Measurements from ENCODE around the gene HOMER2.
"Not testable (repeated sequence)": the region's sequence is repeated elsewhere in the genome, so short reads cannot be mapped to it uniquely, and the experiment has no call there.

HOMER2 gene

DNA sequence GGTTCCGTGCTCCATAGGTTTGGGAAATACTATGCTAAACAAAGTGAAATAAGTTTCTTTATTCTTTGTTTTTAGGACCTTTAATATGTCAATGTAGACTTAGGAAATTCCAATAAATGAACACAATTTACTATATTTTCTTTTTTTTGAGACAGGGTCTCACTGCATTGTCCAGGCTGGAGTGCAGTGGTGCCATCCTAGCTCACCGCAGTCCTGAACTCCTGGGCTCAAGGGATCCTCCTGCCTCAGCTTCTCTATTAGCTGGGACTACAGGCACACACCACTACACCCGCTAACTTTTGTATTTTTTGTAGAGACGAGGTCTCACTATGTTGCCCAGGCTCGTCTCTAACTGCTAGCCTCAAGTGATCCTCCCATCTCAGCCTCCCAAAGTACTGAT, 12.4 kb upstream of the HOMER2 start:
- DNase-seq (ENCODE audit: low read depth in 2 of 2), result no peak

DNA sequence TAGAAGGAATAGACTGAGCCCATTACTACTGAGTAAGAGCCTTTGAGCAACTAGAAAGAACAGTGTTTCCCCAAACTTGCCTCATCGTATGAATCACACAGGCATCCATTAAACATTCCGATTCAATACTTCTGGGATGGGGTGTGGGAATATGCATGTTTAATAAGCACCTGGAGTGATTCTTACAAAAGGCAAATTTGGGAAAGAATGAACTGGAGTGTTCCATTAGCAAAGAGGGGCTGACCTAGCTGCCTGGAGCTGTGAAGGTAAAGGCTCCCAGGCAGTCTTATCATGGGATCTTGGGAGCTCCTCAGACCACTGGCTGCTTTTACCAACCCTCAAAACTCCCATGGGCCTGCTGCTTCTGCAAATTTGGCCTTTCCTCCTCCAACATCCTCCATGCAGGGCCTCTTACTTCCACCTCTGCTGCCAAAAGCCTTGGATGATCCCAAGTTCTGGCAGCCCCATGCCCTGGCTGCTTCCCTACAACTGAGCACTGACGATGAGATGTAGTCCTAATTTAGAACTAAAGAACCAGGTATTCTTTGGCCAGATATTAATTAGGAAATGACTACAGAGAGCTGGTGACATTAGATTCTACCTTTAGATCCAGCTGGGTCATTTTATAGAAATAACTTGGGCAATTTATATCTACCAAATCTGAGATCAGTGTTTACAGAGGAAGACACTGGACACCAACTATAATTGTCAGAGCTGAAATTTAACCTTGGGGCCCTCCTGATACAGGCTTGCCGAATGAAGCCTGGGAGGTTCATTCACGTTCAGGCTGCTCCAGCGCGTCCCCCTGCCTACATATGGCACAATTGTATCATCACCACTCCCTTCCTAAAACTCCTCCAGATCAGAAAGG, 11.2 kb upstream of the HOMER2 start:
- DNase-seq (ENCODE audit: low read depth in 2 of 2), result no peak

GRCh38 chr15:82960766-82961165, 8.2 kb upstream of the HOMER2 start:
- DNase-seq (ENCODE audit: low read depth in 2 of 2), result no peak

DNA sequence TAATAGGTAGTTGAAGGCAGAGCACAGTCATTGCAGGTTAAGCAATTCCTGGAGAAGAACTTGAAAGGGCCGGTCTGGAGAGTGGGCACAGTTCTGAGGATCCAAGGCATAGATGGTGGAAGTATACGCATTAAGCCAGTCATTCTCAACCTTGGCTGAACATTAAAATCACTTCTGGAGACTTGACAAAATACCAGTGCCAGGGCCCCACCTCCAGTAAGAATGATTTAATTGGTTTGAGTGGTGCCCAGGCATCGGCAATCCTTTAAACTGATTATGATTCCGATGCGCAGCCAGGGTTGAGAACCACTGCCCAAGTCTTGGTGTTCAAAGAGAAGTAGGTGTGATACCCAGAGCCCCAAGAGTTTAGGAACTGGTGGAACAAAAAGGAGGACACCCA, 6.9 kb upstream of the HOMER2 start:
- DNase-seq (ENCODE audit: low read depth in 2 of 2), result no peak

- DNase-seq (ENCODE audit: low read depth in 2 of 2), result no peak
Observed at GRCh38 chr15:82958638-82959037, 6.1 kb upstream of the HOMER2 start.

DNA sequence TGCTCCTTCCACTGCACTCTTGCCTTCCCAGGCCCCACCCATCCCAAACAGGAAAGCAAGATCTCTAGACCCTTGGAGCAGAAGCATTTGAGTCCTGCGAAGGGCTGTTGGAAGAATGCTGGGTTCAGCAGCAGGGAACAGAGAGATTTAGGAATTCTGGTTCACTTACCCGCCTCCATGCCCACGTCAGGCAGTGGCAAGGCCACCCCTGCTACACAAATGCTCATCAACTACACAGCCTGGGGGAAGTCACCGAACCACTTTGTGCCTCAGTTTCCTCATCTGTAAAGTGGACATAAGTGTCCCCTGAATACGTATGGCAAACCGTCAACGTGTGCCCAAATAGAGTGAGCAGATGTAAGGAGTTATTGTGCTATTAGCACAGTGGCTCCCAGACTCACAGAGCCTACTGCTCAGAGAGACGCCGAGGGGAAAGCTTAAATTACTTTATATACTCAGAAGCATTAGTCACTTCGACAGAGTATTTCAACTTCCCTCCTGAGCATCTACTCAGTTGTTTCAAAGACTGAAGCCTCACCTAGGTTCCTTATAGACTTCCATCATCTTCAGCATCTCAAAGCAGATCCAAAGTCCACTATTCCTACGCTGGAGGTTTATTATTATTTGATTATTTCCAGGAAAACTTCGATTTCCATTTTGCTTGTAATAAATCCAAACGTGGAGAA, 905 bp downstream of the HOMER2 start:
- DNase-seq (ENCODE audit: low read depth in 2 of 2), result no peak

- DNase-seq (ENCODE audit: low read depth in 2 of 2), result peak in 1 of 2 donors; percentile 2
Observed at GRCh38 chr15:82950746-82951370, 1.7 kb downstream of the HOMER2 start.

- no peak for DNase-seq (ENCODE audit: low read depth in 2 of 2)
Observed at GRCh38 chr15:82950295-82950694, 2.2 kb downstream of the HOMER2 start.

DNA sequence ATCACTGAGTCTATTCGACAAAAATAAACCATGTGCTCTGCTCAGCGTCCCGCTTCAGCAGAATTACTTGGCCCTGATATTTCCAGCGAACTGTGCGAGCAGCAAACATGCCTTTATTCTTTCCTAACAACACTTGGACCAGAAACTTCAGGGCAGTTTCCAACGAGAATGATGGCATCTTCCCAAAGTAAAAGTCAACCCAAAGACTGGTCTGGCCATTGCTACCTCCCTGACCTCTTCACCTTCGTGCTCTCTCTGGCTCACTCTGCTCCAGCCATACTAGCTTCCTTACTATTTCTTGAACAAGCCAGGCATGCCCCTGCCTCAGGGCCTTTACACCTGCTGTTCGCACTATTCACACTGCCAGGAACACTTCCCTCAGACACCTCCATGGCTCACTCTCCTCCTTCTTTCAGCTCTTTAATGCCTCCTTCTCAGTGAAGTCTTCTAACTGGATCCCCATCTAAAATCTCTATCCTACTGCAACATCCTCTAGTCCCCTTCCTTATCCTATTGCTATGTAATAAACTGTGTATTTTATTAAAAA, 6.3 kb downstream of the HOMER2 start:
- no peak for DNase-seq (ENCODE audit: low read depth in 2 of 2)

DNA sequence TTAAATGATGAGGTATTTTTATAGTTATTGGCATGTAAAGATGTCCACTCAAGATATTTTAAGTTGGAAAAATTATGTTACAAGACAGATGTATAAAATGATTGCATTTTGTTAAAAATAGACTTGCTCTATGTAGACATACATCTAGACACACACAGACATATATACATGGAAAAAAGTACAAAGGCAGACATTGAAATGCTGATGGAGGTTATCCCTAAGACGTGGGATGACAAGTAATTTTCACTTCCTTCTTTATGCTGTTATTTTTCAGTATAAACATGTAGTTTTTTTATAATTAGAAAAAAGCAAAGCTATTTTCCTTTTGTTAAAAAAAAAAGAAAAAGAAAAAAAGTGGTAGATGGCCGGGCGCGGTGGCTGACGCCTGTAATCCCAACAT, 7.2 kb downstream of the HOMER2 start:
- DNase-seq (ENCODE audit: low read depth in 2 of 2), result no peak

- no peak for DNase-seq (ENCODE audit: low read depth in 2 of 2)
Observed at GRCh38 chr15:82944821-82945220, 7.7 kb downstream of the HOMER2 start.

- no peak for DNase-seq (ENCODE audit: low read depth in 2 of 2)
Observed at GRCh38 chr15:82944056-82944455, 8.5 kb downstream of the HOMER2 start.

DNA sequence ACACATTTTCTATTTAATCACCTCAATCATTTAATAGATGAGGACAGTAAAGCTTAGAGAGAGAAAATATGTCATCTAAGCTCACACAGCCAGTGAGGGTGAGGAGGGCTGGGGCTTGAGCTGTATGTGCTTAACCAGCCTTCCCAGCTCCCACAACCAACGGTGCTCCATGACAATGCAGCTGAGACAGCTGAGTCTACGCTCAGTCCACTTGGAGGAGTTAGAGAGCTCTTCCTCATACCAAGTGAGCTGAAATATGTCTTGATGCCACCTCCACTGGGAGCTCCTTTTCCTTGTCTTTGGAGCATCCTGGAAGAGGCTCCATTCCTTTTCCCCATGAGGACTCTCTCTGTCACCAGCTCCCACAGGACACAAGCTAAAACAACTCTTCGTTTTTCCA, 9.3 kb downstream of the HOMER2 start:
- no peak for DNase-seq (ENCODE audit: low read depth in 2 of 2)

- DNase-seq (ENCODE audit: low read depth in 2 of 2), result no peak
Observed at GRCh38 chr15:82942691-82943090, 9.8 kb downstream of the HOMER2 start.

GRCh38 chr15:82939678-82940077, 12.8 kb downstream of the HOMER2 start:
- not testable (repeated sequence) for DNase-seq (ENCODE audit: low read depth in 2 of 2)

DNA sequence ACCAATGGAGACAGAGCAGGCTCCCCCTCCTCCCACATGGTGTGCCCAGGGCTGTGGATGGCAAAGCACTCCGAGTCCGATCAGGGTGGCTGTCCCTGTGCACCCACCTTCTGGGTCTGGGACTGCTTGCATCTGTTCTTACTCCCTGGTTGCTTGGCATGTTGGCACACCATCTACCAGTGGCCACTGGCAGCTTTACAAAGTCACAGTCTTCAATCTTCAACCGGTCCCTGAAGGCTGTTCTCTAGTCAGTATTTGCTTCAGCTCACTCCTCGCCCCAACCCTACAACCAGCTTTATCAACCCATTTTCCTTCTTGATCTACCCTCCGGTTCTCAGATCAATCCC, 14.8 kb downstream of the HOMER2 start:
- DNase-seq (ENCODE audit: low read depth in 2 of 2), result no peak

DNA sequence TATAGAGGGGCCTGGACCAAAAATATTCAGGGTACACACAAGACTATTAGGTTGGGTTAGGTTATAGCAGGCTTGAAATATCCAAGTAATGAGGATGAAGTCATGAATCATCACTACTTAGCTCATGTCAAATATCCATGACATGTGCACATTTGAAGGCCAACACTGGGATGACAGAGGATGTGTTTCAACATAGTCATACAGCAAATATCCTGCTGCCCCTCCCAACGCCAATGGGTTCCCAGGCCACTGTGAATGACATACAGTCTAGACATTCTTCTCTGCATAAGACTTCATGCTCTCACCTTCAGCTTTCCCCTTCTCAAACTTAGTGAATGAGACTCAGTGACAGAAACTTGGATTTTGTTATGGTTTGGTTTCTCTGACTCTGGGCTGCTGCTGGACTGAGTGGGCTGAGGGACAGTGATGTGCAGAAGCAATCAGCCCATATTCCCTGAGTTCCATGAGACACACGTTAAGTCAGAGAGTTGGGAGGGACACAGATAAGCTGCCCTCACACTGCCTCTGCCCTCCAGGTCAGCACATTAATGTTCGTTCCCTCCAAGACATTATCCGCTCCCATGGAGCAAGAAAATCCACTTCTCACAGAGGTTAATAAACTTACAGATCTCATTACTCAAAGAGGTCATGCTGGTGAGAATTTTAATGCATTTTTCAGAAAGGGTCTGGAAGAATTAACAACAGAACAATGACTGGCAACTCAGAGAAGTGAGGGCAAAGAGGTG, 15.4 kb downstream of the HOMER2 start:
- DNase-seq (ENCODE audit: low read depth in 2 of 2), result no peak

- no peak for DNase-seq (ENCODE audit: low read depth in 2 of 2)
Observed at GRCh38 chr15:82935382-82935781, 17.1 kb downstream of the HOMER2 start.

DNA sequence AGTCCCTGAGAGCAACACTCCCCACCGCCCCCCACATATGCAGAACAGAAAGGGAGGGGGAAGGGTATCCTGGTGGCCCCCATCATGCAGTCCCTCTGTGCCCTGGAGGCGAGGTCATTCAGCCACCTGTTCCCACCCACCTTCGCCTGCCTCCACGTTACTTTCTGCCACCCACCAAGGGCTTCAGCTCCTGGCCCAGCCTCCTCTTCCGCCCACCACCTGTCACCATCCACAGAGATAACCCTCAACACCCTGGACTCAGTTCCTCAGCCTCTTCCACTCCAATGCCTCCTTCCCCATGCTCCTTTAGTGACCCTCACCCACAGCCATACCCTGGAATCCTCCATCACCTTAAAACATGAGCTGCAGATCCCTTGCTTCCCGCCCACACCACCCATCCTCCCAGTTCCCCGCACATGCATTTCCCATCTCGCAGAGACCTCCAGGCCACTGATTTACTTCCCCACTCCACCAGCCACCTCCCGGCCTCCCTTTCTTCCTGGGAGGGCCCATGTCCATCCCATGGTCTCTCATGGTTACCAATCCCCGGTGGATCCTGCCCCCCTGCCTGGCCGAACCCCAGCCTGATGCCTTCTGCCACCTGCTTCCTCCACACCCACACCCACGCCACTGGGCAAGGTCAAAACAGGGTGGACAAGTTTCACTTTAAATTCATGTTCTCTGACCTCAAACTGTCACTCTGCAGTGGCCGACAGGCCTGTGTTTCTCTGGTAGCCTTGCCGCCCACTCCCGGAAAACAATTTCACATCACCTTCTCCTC, 18.2 kb downstream of the HOMER2 start:
- no peak for DNase-seq (ENCODE audit: low read depth in 2 of 2)

DNA sequence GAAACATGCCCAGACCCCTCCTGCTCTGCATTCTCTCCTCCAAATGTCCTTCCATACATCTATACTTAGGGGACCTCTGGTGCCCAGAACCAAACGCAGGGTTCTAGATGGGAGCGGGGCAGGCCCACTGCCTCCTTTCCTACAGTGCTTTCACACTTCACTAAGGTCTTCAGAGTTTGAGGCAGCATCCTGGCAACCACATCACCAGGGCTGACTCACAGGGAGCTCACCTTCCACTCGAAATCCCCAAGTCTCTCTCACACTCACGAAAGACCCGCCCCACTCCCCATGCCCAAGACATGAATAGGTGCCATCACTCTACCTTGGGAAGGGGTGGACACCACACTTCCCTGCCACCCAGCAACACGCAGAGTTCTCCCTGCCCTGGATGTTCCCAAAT, 18.9 kb downstream of the HOMER2 start:
- DNase-seq (ENCODE audit: low read depth in 2 of 2), result peak in 1 of 2 donors; percentile 11

DNA sequence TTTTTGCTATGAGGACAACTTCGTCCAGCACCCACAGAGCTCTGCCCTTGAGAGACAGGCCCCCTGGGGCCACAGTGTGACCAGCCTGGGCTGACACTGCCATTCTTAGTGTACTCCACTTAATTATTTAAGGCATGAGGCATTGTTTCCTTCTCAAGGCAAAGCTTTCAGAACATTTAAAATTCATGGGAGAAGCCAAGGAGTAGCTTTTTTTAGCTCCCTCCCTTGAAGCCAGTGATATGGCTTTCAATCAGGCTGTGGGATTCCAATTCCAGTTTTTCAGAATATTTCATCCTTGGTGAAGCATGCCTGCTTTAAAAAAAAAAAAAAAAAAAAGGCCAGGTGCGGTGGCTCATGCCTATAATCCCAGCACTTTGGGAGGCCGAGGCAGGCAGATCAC, 21.3 kb downstream of the HOMER2 start:
- no peak for DNase-seq (ENCODE audit: low read depth in 2 of 2)

Data from stimulated activated CD8-positive, alpha-beta memory T cell treated with anti-CD3 and anti-CD28 coated beads, Interleukin-15, amount 100 ng/mL, for 48 hours (primary cell).